8988T (cell line): ENCODE data around the gene INSYN2B.

Experiments
- DNase-seq: peaks from one replicate; pipeline ENCODE4 v3.0.0; 2011

INSYN2B gene

GRCh38 chr5:169980418-169981053 is at the start of gene INSYN2B:
Gene INSYN2B, minus strand, starts transcription at chr5:169980495. Its CDS starts 96,597 bp downstream, at chr5:169883898.
- DNase-seq, result peak; percentile 37

DNA sequence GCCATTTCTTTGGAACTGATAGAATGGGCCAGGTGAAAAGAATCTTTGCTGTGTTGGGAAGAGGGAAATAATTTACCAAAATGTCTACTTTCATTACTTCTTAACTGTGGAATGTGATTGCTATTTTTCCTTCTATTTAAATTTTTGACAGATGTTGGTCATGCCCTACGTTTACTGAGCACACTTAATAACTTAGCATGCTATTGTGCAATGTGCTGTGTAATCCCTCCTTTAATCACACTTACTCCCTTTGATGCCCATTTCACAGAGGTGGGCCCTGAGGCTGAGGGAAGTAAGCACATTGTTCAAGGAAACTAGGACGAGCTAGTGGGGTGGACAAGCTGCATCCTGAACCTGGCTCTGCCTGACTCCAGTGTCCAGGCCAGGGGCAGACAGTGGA is 47.8 kb upstream of the INSYN2B start:
- no peak for DNase-seq

DNA sequence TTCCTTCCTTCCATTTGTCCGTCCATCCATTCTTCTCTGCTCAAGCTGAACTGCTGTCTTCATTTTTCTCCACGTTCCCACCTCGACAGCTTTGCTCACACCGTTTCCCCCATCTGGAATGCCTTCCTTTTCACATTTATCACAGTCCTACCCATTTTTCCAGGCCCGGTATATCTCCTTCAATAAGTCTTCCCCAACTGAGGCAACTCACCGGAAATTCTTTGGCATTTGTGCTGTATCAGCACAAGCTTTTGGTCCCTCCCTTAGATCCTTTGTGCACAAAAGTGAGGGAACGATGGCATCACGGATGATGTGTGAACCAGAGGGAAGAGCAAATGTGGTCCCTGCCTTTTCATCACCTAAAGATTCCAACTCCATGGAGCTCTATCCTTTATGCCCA is 45.6 kb upstream of the INSYN2B start:
- DNase-seq, result no peak

DNA sequence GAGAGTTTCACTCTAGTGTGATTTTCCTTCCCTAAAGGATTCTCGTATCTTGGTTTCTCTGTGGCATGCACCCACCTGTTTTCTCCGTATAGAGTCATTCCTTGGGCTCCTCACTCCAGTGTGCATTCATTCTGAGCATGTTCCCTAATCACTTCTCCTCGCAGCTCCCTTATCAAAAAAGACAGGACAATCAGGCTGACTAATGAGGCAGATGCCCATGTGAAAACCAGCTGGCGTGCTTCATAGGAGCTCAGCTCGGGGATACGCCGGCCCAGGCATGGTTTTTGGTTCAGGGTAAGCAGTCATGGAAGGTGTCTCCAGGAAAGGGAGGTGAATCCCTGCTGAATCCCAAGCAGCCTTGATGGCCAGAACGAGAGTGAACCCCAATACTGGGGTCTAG is 41.2 kb upstream of the INSYN2B start:
- no peak for DNase-seq

DNA sequence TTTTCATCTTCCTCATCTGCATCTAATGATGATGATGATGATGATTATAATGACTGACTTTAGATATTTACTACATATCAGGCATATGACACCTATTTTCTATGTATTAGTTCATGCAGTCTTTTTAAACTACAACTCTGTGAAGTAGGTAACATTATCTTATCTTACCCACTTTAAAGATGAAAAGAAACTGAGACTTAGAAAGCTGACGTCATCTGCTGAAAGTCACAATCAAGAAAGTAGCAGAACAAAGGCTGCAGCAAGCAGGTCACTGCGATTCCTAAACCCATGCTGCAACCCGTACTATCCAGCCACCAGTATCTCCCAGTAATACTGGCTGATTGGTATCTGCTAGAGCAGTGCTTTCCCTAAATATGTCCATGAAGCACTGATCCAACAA is 40.1 kb upstream of the INSYN2B start:
- DNase-seq, result no peak

GRCh38 chr5:170012622-170013021 is 32.3 kb upstream of the INSYN2B start:
- DNase-seq, result no peak

- no peak for DNase-seq
These were observed 31.5 kb upstream of the INSYN2B start for GRCh38 chr5:170011751-170012150.

DNA sequence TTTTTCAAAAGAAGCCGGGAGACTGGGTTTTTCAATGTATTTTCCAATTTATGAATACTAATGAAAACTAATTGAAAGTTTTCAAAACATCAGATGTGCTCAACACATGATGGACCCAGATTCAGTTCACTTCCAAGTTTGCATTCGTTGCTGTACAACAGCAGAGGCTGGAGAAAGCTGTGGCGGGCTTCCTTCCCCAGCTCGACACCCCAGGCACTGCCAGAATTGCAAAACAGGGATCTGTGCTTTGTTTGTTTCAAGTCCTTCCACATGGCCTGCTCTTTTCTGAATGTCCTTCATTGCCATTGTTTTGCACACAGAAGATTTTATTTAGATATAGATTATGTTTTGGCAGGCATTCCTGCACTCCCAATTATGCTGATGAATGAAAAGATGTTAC is 30.3 kb upstream of the INSYN2B start:
- DNase-seq, result no peak

DNA sequence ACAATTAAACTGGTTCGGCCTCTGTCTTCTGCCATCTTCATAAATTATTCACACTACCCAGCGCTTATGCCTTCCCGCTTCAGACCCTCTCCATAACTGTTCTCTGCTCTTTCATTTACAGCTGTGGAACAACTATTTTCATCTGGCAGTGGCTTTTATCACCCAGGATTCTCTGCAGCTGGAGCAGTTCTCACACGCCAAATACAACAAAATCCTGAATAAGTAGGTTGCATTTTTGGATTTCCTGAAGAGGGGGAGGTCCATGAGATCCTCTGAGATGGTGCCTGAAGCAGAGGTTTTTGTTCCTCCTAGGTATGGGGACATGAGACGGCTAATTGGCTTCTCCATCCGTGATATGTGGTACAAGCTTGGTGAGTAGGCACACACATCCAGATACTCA is 28.1 kb upstream of the INSYN2B start:
- no peak for DNase-seq

DNA sequence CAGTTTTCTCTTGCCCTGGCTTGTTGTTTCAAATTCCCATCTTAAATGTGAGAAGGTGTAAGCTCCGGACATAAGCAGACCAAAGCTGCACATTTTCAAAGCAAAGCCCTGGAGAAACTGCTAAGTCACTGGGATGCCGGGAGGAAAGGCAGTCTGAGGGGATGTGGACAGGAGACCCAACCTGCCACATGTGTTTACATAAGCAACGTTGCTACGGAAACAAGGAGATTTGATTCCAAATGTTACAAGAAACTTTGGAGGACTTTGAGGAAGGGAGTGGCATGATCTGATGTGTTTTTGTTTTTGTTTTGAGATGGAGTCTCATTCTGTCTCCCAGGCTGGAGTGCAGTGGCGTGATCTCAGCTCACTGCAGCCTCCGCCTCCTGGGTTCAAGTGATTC is 25.7 kb upstream of the INSYN2B start:
- no peak for DNase-seq

GRCh38 chr5:170000155-170000554 is 19.9 kb upstream of the INSYN2B start:
- no peak for DNase-seq

GRCh38 chr5:169999621-170000020 is 19.3 kb upstream of the INSYN2B start:
- no peak for DNase-seq

GRCh38 chr5:169997798-169998197 is 17.5 kb upstream of the INSYN2B start:
- DNase-seq, result no peak

- DNase-seq, result no peak
These were observed 13.1 kb upstream of the INSYN2B start for GRCh38 chr5:169993485-169993790.

- no peak for DNase-seq
These were observed 12.6 kb upstream of the INSYN2B start for GRCh38 chr5:169992789-169993484.

DNA sequence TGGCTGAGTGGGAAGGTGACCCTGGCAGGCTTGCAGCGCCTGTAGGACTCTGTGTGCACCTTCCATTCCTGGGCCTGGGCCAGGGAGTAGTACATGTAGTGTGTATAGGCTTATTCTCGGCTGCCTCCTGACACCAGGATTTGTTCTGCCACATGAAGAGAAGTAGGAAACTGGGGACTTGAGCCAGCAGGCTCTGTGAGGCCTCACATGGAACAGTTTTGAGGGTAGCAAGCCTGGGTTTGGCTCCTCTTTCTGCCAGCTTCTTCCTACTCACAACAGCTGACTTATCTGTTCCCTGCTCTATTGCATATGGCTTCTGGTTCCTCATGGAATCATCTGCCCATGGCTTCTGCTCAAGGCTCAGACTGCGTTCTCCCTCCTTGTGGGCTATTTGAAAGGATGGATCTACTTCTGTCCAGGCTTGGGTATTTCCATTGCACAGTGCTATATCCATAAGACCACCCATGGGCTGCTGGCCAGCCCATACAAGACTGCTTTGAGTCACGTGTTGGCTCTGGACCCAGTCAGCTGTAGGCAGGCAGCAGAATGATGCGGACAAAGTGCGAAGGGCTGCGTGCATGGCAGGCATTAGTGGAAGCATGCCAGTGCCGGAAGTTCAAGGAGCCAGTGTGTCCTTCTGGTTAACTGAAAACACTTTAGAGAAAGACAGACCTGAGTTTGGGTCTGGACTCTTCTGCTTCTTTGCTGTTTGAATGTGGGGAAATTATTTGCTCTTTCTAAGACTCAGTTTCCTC is 11.0 kb upstream of the INSYN2B start:
- no peak for DNase-seq

GRCh38 chr5:169989365-169989764 is 9.1 kb upstream of the INSYN2B start:
- DNase-seq, result no peak

GRCh38 chr5:169988947-169989346 is 8.7 kb upstream of the INSYN2B start:
- DNase-seq, result no peak

- no peak for DNase-seq
These were observed 7.9 kb upstream of the INSYN2B start for GRCh38 chr5:169988206-169988605.

GRCh38 chr5:169979871-169980270 is 424 bp downstream of the INSYN2B start:
- DNase-seq, result no peak

GRCh38 chr5:169978714-169979113 is 1.6 kb downstream of the INSYN2B start:
- no peak for DNase-seq

DNA sequence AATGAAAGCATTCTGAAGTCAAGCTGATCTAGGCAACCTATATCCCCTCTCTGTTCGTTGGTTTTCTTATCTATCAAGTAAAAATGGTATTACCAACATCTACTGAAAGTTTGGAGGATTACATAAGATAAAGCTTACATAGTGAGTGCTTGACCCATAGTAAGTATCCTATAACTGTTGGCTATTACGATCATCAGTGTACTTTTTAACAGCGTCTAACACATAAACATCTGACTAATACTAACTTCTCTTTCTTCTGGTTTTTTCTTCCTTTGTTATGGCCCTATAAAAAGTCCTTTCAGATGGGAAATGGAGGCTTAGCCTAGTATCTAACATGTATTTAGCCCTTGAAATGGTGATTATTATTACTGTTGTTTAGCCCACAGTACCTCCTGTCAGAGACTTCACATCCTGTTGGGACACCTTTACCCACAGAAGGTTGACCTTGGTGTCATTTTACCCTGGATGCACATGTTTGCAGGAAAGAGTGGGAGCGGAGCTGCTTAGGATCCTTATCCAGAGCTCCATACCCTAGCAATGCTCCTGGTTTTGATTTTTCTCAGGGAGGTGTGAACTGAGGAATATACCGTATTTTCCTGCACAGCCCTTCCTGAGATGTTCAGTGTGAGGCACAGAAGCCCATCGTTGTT is 6.0 kb downstream of the INSYN2B start:
- DNase-seq, result no peak

DNA sequence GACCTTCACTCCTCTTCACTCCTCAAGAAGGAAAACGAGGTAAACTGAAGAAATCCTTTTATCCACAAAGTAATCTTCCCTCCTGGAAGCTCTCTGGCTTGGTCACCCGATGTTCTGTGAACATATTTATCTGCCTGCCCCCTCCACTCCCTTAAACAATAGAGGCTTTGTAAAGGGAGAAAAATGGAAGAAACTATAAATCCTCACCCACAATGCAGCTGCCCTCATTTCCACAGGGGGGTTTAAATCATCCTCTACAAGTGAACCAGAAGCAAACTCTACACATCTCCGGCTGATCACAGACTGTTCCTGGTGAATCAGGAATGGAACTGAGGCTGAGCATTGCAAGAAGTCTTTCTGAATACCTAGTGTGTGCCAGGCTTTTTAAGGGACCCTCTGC is 7.2 kb downstream of the INSYN2B start:
- no peak for DNase-seq

DNA sequence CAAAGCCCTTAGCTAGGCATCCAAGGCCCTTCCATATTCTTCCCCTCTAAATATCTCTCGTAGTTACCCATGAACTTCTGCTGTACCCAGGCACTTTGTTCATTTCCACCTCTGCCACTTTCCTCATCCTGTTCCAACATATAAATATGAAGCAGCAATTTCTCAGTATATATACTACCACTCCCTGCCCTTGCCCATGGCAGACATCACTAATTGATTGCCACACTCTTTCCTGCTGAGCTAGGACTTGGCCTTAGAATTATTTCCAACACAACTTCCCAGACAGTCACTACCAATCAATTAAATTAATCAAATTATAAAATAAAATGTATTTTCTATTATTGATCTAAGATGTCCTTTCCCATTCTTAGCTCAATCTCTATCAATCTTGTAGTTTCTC is 8.5 kb downstream of the INSYN2B start:
- DNase-seq, result no peak
